Activated naive CD4-positive, alpha-beta T cell treated with anti-CD3 and anti-CD28 coated beads, Interleukin-2, amount 10 ng/mL, durations not matched to agents 5 hours and 36 hours (primary cell): ENCODE measurements around the gene PTBP2. TPM values are rescaled to one million over a fixed set of nuclear protein-coding genes. Genes with fewer than 3 reads are reported as not detected.

Experiments
- total RNA-seq, 2 experiments: library from RNA; stranded (reverse); gene quantifications; one replicate each; pipeline ENCODE4 v1.2.3, GENCODE V29; 2021

PTBP2 gene, protein sequence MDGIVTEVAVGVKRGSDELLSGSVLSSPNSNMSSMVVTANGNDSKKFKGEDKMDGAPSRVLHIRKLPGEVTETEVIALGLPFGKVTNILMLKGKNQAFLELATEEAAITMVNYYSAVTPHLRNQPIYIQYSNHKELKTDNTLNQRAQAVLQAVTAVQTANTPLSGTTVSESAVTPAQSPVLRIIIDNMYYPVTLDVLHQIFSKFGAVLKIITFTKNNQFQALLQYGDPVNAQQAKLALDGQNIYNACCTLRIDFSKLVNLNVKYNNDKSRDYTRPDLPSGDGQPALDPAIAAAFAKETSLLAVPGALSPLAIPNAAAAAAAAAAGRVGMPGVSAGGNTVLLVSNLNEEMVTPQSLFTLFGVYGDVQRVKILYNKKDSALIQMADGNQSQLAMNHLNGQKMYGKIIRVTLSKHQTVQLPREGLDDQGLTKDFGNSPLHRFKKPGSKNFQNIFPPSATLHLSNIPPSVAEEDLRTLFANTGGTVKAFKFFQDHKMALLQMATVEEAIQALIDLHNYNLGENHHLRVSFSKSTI
- total RNA-seq, result 10 to 100 TPM; 11.4 to 16.5 TPM

DNA sequence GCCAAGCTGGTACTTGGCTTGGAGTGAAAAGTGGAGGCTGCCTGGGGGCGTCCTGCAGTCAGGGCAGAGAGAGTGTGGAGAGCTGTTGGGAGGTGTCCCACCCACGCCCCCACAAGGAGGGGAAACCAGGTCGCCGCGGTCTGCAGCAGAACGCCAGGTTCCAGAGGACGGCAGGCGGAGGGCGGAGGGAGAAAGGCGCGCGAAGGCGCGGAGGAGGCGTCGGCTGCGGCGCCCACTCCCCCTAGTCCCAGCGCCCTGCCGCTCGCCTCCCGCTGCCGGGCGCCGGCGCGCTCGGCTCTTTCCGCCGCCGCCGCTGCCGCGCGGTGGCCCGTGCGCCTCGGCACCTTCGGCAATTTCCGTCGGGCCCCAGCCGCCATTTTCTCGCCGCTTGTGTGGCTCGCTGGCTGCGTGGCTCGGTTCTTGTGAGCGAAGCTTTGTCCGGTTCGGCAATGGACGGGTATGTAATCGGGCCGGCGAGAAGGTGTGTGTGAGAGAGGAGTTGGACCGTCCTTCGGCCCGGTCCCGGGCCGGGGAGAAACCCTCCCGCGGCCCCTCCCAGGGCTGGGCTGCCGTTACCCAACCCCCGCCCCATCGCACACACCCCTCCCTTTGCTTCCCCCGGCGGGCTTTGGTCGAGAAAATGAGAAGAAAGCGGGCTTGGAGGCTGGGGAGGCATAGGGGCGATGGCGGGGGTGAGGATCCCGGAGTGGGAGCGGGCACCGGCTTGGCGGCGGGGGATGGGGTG is at the start of gene PTBP2:
Gene PTBP2, plus strand, starts transcription at position 369 of the 745 bp plus-strand sequence. Its CDS starts 81 bp downstream, at position 450.

